MM.1S (cell line): ENCODE data around the gene NATD1.

Experiments used
- EZH2phosphoT487 ChIP-seq: fragments of 300-600 bp; sonication (generic); IDR thresholded peaks from 2 replicates; pipeline ENCODE4 v1.6.1; 2018; ENCODE audit warnings: antibody characterized with exemption, low read length
- TF ChIP-seq, protein P1 (sequence below): fragments of 300-600 bp; sonication (generic); IDR thresholded peaks from 2 replicates; pipeline ENCODE4 v1.5.1; 2016; ENCODE audit warnings: antibody characterized with exemption, low read length, mixed read lengths

- TF ChIP-seq, protein P1, sequence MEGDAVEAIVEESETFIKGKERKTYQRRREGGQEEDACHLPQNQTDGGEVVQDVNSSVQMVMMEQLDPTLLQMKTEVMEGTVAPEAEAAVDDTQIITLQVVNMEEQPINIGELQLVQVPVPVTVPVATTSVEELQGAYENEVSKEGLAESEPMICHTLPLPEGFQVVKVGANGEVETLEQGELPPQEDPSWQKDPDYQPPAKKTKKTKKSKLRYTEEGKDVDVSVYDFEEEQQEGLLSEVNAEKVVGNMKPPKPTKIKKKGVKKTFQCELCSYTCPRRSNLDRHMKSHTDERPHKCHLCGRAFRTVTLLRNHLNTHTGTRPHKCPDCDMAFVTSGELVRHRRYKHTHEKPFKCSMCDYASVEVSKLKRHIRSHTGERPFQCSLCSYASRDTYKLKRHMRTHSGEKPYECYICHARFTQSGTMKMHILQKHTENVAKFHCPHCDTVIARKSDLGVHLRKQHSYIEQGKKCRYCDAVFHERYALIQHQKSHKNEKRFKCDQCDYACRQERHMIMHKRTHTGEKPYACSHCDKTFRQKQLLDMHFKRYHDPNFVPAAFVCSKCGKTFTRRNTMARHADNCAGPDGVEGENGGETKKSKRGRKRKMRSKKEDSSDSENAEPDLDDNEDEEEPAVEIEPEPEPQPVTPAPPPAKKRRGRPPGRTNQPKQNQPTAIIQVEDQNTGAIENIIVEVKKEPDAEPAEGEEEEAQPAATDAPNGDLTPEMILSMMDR = no peak
- no peak for TF ChIP-seq EZH2phosphoT487
These were observed 33.9 kb upstream of the NATD1 start for GRCh38 chr17:21286909-21287702.
